Islet of Langerhans (tissue), 1 donor: ENCODE results near the gene SNX32.
"Not testable (repeated sequence)": the region's sequence is repeated elsewhere in the genome, so short reads cannot be mapped to it uniquely, and the experiment has no call there.

Source experiments
- FAIRE-seq: peaks from one replicate; lab custom pipeline; 2011; peaks lifted over from hg19 to GRCh38; lab: Jason Lieb, UNC

Gene SNX32

GRCh38 chr11:65829459-65829858, 4.3 kb upstream of the SNX32 start:
- no peak for FAIRE-seq

GRCh38 chr11:65832231-65832630, 1.5 kb upstream of the SNX32 start:
- FAIRE-seq, result not testable (repeated sequence)

GRCh38 chr11:65834202-65834601, 439 bp downstream of the SNX32 start:
- no peak for FAIRE-seq

- no peak for FAIRE-seq
These were observed 8.4 kb downstream of the SNX32 start for GRCh38 chr11:65842144-65842543.

GRCh38 chr11:65843811-65844210, 10.0 kb downstream of the SNX32 start:
- FAIRE-seq, result no peak

- FAIRE-seq, result no peak
These were observed 10.6 kb downstream of the SNX32 start for GRCh38 chr11:65844231-65844872.

GRCh38 chr11:65847746-65848145, 14.0 kb downstream of the SNX32 start:
- FAIRE-seq, result no peak

GRCh38 chr11:65848693-65849092, 14.9 kb downstream of the SNX32 start:
- FAIRE-seq, result not testable (repeated sequence)

GRCh38 chr11:65849366-65849765, 15.6 kb downstream of the SNX32 start:
- FAIRE-seq, result no peak

- no peak for FAIRE-seq
These were observed 16.0 kb downstream of the SNX32 start for GRCh38 chr11:65849771-65850216.

GRCh38 chr11:65850217-65851082, 16.7 kb downstream of the SNX32 start:
- no peak for FAIRE-seq

GRCh38 chr11:65851083-65851579, 17.4 kb downstream of the SNX32 start:
- FAIRE-seq, result no peak

- no peak for FAIRE-seq
These were observed 18.2 kb downstream of the SNX32 start for GRCh38 chr11:65851811-65852507.

GRCh38 chr11:65852508-65853245, 18.9 kb downstream of the SNX32 start:
- no peak for FAIRE-seq

GRCh38 chr11:65853246-65853979, 19.6 kb downstream of the SNX32 start:
- FAIRE-seq, result no peak

GRCh38 chr11:65854161-65854592, 20.4 kb downstream of the SNX32 start:
- no peak for FAIRE-seq

- no peak for FAIRE-seq
These were observed 21.4 kb downstream of the SNX32 start for GRCh38 chr11:65854852-65855837.

GRCh38 chr11:65855927-65856363, 22.2 kb downstream of the SNX32 start:
- no peak for FAIRE-seq

GRCh38 chr11:65856689-65857499, 23.1 kb downstream of the SNX32 start:
- no peak for FAIRE-seq
